ENCODE results near the gene FAM3B.
A peak's percentile ranks its signal among the peaks of the same experiment; 100 is the strongest.

The FAM3B gene

GRCh38 chr21:41316200-41317062 lies at the start of gene FAM3B:
Gene FAM3B, plus strand, starts transcription at chr21:41316801. Its CDS starts 79 bp downstream, at chr21:41316880.
- Mint-ChIP-seq H3K9me3 (no peaks in the 10 kb centered on the region), H3K4me1 (no peaks in the 10 kb centered on the region), H3K27ac (no peak within 1 kb of the TSS), H3K4me3 (peak within 1 kb of the TSS; percentile 50), H3K27me3 (peaks cover 18% of the 10 kb centered on the region), H3K36me3 (no peaks in the 10 kb centered on the region)
- no peak for DNase-seq (ENCODE audit: low spot score in 2 of 2)
- peak; percentile 24 for ATAC-seq (ENCODE audit: low read depth)

GRCh38 chr21:41267346-41267745 lies 49.3 kb upstream of the FAM3B start:
- Mint-ChIP-seq H3K9me3 (peaks cover 9% of the 10 kb centered on the region), H3K4me3 (no peak overlapping the region), H3K36me3 (peaks cover 46% of the 10 kb centered on the region), H3K4me1 (peaks cover 5% of the 10 kb centered on the region), H3K27me3 (no peaks in the 10 kb centered on the region), H3K27ac (peak overlapping the region; percentile 68)
- DNase-seq (ENCODE audit: low spot score in 2 of 2) (no peak), ATAC-seq (ENCODE audit: low read depth) (no peak)

- H3K27me3 Mint-ChIP-seq, result no peaks in the 10 kb centered on the region
- no peak overlapping the region for H3K4me3 Mint-ChIP-seq
- no peak for DNase-seq (ENCODE audit: low spot score in 2 of 2)
- H3K27ac Mint-ChIP-seq, result no peak overlapping the region
- ATAC-seq (ENCODE audit: low read depth), result no peak
- H3K9me3 Mint-ChIP-seq, result peaks cover 12% of the 10 kb centered on the region
- peaks cover 41% of the 10 kb centered on the region for H3K36me3 Mint-ChIP-seq
- peaks cover 3% of the 10 kb centered on the region for H3K4me1 Mint-ChIP-seq
These were observed 47.1 kb upstream of the FAM3B start for GRCh38 chr21:41269535-41269934.

GRCh38 chr21:41277196-41277595 lies 39.4 kb upstream of the FAM3B start:
- H3K27me3 Mint-ChIP-seq, result no peaks in the 10 kb centered on the region
- no peak for ATAC-seq (ENCODE audit: low read depth)
- H3K4me3 Mint-ChIP-seq, result no peak overlapping the region
- DNase-seq (ENCODE audit: low spot score in 2 of 2), result no peak
- peak overlapping the region; percentile 9 for H3K27ac Mint-ChIP-seq
- H3K9me3 Mint-ChIP-seq, result peaks cover 8% of the 10 kb centered on the region
- H3K36me3 Mint-ChIP-seq, result peaks cover 26% of the 10 kb centered on the region
- no peaks in the 10 kb centered on the region for H3K4me1 Mint-ChIP-seq

GRCh38 chr21:41277846-41278245 lies 38.8 kb upstream of the FAM3B start:
- no peak for DNase-seq (ENCODE audit: low spot score in 2 of 2)
- ATAC-seq (ENCODE audit: low read depth), result no peak
- no peaks in the 10 kb centered on the region for H3K27me3 Mint-ChIP-seq
- no peak overlapping the region for H3K4me3 Mint-ChIP-seq
- peaks cover 1% of the 10 kb centered on the region for H3K9me3 Mint-ChIP-seq
- H3K36me3 Mint-ChIP-seq, result peaks cover 20% of the 10 kb centered on the region
- peak overlapping the region; percentile 26 for H3K27ac Mint-ChIP-seq
- H3K4me1 Mint-ChIP-seq, result no peaks in the 10 kb centered on the region

GRCh38 chr21:41280115-41280919 lies 36.3 kb upstream of the FAM3B start:
- Mint-ChIP-seq H3K9me3 (no peaks in the 10 kb centered on the region), H3K4me1 (peaks cover 3% of the 10 kb centered on the region), H3K4me3 (no peak overlapping the region), H3K36me3 (peaks cover 9% of the 10 kb centered on the region), H3K27ac (no peak overlapping the region), H3K27me3 (no peaks in the 10 kb centered on the region)
- ATAC-seq (ENCODE audit: low read depth), result no peak
- no peak for DNase-seq (ENCODE audit: low spot score in 2 of 2)

GRCh38 chr21:41282412-41282811 lies 34.2 kb upstream of the FAM3B start:
- Mint-ChIP-seq H3K4me1 (peaks cover 3% of the 10 kb centered on the region), H3K27me3 (no peaks in the 10 kb centered on the region), H3K27ac (no peak overlapping the region), H3K36me3 (no peaks in the 10 kb centered on the region), H3K9me3 (no peaks in the 10 kb centered on the region), H3K4me3 (no peak overlapping the region)
- DNase-seq (ENCODE audit: low spot score in 2 of 2), result no peak
- no peak for ATAC-seq (ENCODE audit: low read depth)

GRCh38 chr21:41283211-41283818 lies 33.3 kb upstream of the FAM3B start:
- no peaks in the 10 kb centered on the region for H3K36me3 Mint-ChIP-seq
- DNase-seq (ENCODE audit: low spot score in 2 of 2) (peak; percentile 35 to 64), ATAC-seq (ENCODE audit: low read depth) (peak; percentile 97)
- H3K27me3 Mint-ChIP-seq, result no peaks in the 10 kb centered on the region
- H3K27ac Mint-ChIP-seq, result no peak overlapping the region
- no peaks in the 10 kb centered on the region for H3K9me3 Mint-ChIP-seq
- peaks cover 3% of the 10 kb centered on the region for H3K4me1 Mint-ChIP-seq
- no peak overlapping the region for H3K4me3 Mint-ChIP-seq

GRCh38 chr21:41289431-41289830 lies 27.2 kb upstream of the FAM3B start:
- no peak overlapping the region for H3K27ac Mint-ChIP-seq
- peaks cover 5% of the 10 kb centered on the region for H3K4me1 Mint-ChIP-seq
- DNase-seq (ENCODE audit: low spot score in 2 of 2) (no peak), ATAC-seq (ENCODE audit: low read depth) (no peak)
- no peaks in the 10 kb centered on the region for H3K36me3 Mint-ChIP-seq
- no peak overlapping the region for H3K4me3 Mint-ChIP-seq
- H3K9me3 Mint-ChIP-seq, result no peaks in the 10 kb centered on the region
- H3K27me3 Mint-ChIP-seq, result peaks cover 13% of the 10 kb centered on the region

- Mint-ChIP-seq H3K4me1 (peaks cover 5% of the 10 kb centered on the region), H3K9me3 (no peaks in the 10 kb centered on the region), H3K27ac (no peak overlapping the region), H3K4me3 (no peak overlapping the region), H3K27me3 (peaks cover 18% of the 10 kb centered on the region), H3K36me3 (no peaks in the 10 kb centered on the region)
- DNase-seq (ENCODE audit: low spot score in 2 of 2) (no peak), ATAC-seq (ENCODE audit: low read depth) (no peak)
These were observed 26.3 kb upstream of the FAM3B start for GRCh38 chr21:41290106-41290799.

- H3K27ac Mint-ChIP-seq, result no peak overlapping the region
- peaks cover 23% of the 10 kb centered on the region for H3K27me3 Mint-ChIP-seq
- peaks cover 4% of the 10 kb centered on the region for H3K36me3 Mint-ChIP-seq
- H3K9me3 Mint-ChIP-seq, result peaks cover 4% of the 10 kb centered on the region
- H3K4me1 Mint-ChIP-seq, result peaks cover 5% of the 10 kb centered on the region
- ATAC-seq (ENCODE audit: low read depth) (no peak), DNase-seq (ENCODE audit: low spot score in 2 of 2) (no peak)
- H3K4me3 Mint-ChIP-seq, result no peak overlapping the region
These were observed 21.9 kb upstream of the FAM3B start for GRCh38 chr21:41294548-41295231.

GRCh38 chr21:41295721-41296254 lies 20.8 kb upstream of the FAM3B start:
- ATAC-seq (ENCODE audit: low read depth) (no peak), DNase-seq (ENCODE audit: low spot score in 2 of 2) (no peak)
- H3K27me3 Mint-ChIP-seq, result peaks cover 21% of the 10 kb centered on the region

GRCh38 chr21:41302976-41303375 lies 13.6 kb upstream of the FAM3B start:
- DNase-seq (ENCODE audit: low spot score in 2 of 2) (no peak), ATAC-seq (ENCODE audit: low read depth) (no peak)
- Mint-ChIP-seq H3K4me3 (no peak overlapping the region), H3K4me1 (no peaks in the 10 kb centered on the region), H3K36me3 (no peaks in the 10 kb centered on the region), H3K27ac (no peak overlapping the region), H3K9me3 (peaks cover 4% of the 10 kb centered on the region), H3K27me3 (peaks cover 2% of the 10 kb centered on the region)

More at GRCh38 chr21:41295721-41296254, 20.8 kb upstream of the FAM3B start:
- Mint-ChIP-seq H3K36me3 (peaks cover 4% of the 10 kb centered on the region), H3K9me3 (peaks cover 4% of the 10 kb centered on the region), H3K4me3 (no peak overlapping the region), H3K27ac (no peak overlapping the region), H3K4me1 (peaks cover 5% of the 10 kb centered on the region)
